Measurements from ENCODE around the gene CLIC2. TPM values are rescaled to one million over a fixed set of nuclear protein-coding genes. Genes with fewer than 3 reads are reported as not detected.

Gene CLIC2
- total RNA-seq, 1 experiment from 2014 or later = 0.89 TPM

DNA sequence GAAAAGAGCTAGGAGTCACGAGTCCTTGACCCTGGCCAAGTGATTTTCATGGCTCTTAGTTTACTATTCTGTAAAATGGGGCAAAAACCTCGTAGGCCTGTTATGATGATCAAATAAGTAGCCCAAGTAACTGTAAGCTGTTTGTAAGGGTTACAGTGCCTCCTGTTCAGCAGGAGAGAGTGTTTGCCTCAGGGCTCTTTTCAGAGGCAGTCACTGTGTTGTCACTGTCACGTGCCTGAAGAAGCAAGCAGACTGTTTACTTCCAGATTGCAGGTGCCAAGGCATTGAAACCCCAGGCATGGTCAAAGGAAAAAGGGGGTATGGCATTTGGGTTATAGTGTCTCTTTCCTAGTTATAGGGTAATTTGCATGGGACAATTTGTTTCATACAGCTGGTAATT lies 74.7 kb downstream of the CLIC2 start:
- Histone ChIP-seq H3K79me2 (ENCODE audit: insufficient read depth, low read length) (no peaks in the 10 kb centered on the region), H3K9ac (ENCODE audit: low read length) (no peak overlapping the region), H2AFZ (ENCODE audit: low read depth, low read length, poor library complexity, severe bottlenecking) (no peak overlapping the region), H3K4me3 (replicated peaks in 1 of 2; ENCODE audit: low read depth in 1 of 2, low read length in 2 of 2) (no peak overlapping the region), H3K9me3 (ENCODE audit: control insufficient read depth in 1 of 2, insufficient read depth in 1 of 2, low read depth in 1 of 2, low read length in 2 of 2) (no peaks in the 10 kb centered on the region), H3K9me2 (ENCODE audit: insufficient read depth) (no peaks in the 10 kb centered on the region), H3K36me3 (ENCODE audit: control insufficient read depth in 1 of 2, insufficient read depth in 2 of 2, low read length in 2 of 2) (no peaks in the 10 kb centered on the region), H3K27ac (ENCODE audit: low read depth, low read length) (no peak overlapping the region), H4K20me1 (ENCODE audit: insufficient read depth) (no peaks in the 10 kb centered on the region), H3K4me2 (ENCODE audit: low read length) (no peak overlapping the region), H3K4me1 (ENCODE audit: control insufficient read depth in 1 of 2, insufficient read depth in 2 of 2, low read length in 2 of 2) (no peaks in the 10 kb centered on the region), H3K27me3 (ENCODE audit: insufficient read depth, low read length) (no peaks in the 10 kb centered on the region)
- ChIA-PET RAD21 (ENCODE audit: low non-redundant PET in 1 of 2, low total read pairs in 2 of 2, uncharacterized antibody in 2 of 2, unreplicated experiment in 2 of 2) (no interaction called here), POLR2A (no interaction called here), CTCF (no interaction called here)
- intact Hi-C loops (cut with micrococcal nuclease) = no loop called here
- TF ChIP-seq SRF (IDR thresholded peaks at IDR 0.05; ENCODE audit: low read depth) (no peak), ELF1 (IDR thresholded peaks at IDR 0.05; ENCODE audit: borderline replicate concordance, low read depth) (no peak), SP1 (IDR thresholded peaks at IDR 0.05; ENCODE audit: low read depth) (no peak), ZFX (IDR thresholded peaks at IDR 0.05) (no peak)
- DNase-seq (ENCODE audit: low read depth, low spot score) (no peak), ATAC-seq (no peak)
- BruUV-seq (replicated peaks) = no TSS peak

DNA sequence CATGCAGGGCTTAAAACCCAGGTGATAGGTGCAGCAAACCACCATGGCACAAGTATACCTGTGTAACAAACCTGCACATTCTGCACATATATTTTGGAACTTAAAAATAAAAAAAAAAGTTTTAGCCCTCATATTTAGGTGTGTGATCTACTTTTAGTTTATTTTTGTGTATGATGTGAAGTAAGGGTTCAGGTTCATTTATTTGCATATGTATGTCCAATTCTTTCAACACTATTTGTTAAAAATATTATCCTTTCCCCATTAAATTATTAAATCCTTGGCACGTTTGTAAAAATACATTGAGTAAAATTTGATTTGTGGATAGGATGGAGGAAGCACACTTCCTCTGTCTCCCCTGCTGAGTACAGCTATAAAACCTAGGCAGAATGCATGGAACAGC lies 83.0 kb downstream of the CLIC2 start:
- H3K27ac ChIP-seq (ENCODE audit: low read depth, low read length) = no peak overlapping the region
- no peak overlapping the region for H3K4me2 ChIP-seq (ENCODE audit: low read length)
- H3K4me3 ChIP-seq (replicated peaks in 1 of 2; ENCODE audit: low read depth in 1 of 2, low read length in 2 of 2) = no peak overlapping the region
- no peak overlapping the region for H2AFZ ChIP-seq (ENCODE audit: low read depth, low read length, poor library complexity, severe bottlenecking)
- no peak for TF ChIP-seq ELF1 (IDR thresholded peaks at IDR 0.05; ENCODE audit: borderline replicate concordance, low read depth)
- TF ChIP-seq ZNF274 (IDR thresholded peaks at IDR 0.05; ENCODE audit: low read depth, low read length) = no peak
- TF ChIP-seq, protein P1, sequence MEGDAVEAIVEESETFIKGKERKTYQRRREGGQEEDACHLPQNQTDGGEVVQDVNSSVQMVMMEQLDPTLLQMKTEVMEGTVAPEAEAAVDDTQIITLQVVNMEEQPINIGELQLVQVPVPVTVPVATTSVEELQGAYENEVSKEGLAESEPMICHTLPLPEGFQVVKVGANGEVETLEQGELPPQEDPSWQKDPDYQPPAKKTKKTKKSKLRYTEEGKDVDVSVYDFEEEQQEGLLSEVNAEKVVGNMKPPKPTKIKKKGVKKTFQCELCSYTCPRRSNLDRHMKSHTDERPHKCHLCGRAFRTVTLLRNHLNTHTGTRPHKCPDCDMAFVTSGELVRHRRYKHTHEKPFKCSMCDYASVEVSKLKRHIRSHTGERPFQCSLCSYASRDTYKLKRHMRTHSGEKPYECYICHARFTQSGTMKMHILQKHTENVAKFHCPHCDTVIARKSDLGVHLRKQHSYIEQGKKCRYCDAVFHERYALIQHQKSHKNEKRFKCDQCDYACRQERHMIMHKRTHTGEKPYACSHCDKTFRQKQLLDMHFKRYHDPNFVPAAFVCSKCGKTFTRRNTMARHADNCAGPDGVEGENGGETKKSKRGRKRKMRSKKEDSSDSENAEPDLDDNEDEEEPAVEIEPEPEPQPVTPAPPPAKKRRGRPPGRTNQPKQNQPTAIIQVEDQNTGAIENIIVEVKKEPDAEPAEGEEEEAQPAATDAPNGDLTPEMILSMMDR (IDR thresholded peaks at IDR 0.05 in 2 of 3, conservative IDR thresholded peaks at IDR 0.05 in 1 of 3; ENCODE audit: borderline replicate concordance in 1 of 3, insufficient read depth in 1 of 3, low read depth in 2 of 3, low read length in 2 of 3) = no peak
- H3K9ac ChIP-seq (ENCODE audit: low read length) = no peak overlapping the region
- BruUV-seq (replicated peaks) = no TSS peak
- ChIA-PET RAD21 (ENCODE audit: low non-redundant PET in 1 of 2, low total read pairs in 2 of 2, uncharacterized antibody in 2 of 2, unreplicated experiment in 2 of 2) (no interaction called here), CTCF (no interaction called here), POLR2A (no interaction called here)
- no peaks in the 10 kb centered on the region for H3K4me1 ChIP-seq (ENCODE audit: control insufficient read depth in 1 of 2, insufficient read depth in 2 of 2, low read length in 2 of 2)
- no peaks in the 10 kb centered on the region for H4K20me1 ChIP-seq (ENCODE audit: insufficient read depth)
- no peaks in the 10 kb centered on the region for H3K79me2 ChIP-seq (ENCODE audit: insufficient read depth, low read length)
- no peaks in the 10 kb centered on the region for H3K9me3 ChIP-seq (ENCODE audit: control insufficient read depth in 1 of 2, insufficient read depth in 1 of 2, low read depth in 1 of 2, low read length in 2 of 2)
- DNase-seq (ENCODE audit: low read depth, low spot score) (no peak), ATAC-seq (no peak)
- intact Hi-C loops (cut with micrococcal nuclease) = no loop called here
- H3K9me2 ChIP-seq (ENCODE audit: insufficient read depth) = no peaks in the 10 kb centered on the region
- H3K27me3 ChIP-seq (ENCODE audit: insufficient read depth, low read length) = no peaks in the 10 kb centered on the region
- H3K36me3 ChIP-seq (ENCODE audit: control insufficient read depth in 1 of 2, insufficient read depth in 2 of 2, low read length in 2 of 2) = no peaks in the 10 kb centered on the region
